ENCODE measurements around the gene MASP1.

Gene MASP1

GRCh38 chr3:187291512-187292132, at the start of gene MASP1:
Gene MASP1, minus strand, starts transcription at chr3:187291737. Its CDS starts 105 bp downstream, at chr3:187291632.
- no peak for DNase-seq

GRCh38 chr3:187340578-187340977, 49.0 kb upstream of the MASP1 start:
- no peak for DNase-seq

- no peak for DNase-seq
These were observed 44.8 kb upstream of the MASP1 start for GRCh38 chr3:187336322-187336721.

- no peak for DNase-seq
These were observed 43.4 kb upstream of the MASP1 start for GRCh38 chr3:187334904-187335303.

- no peak for DNase-seq
These were observed 37.2 kb upstream of the MASP1 start for GRCh38 chr3:187328691-187329090.

- DNase-seq, result no peak
These were observed 36.3 kb upstream of the MASP1 start for GRCh38 chr3:187327845-187328244.

GRCh38 chr3:187325632-187326031, 34.1 kb upstream of the MASP1 start:
- DNase-seq, result no peak

- DNase-seq, result no peak
These were observed 31.6 kb upstream of the MASP1 start for GRCh38 chr3:187323091-187323490.

- DNase-seq, result no peak
These were observed 30.8 kb upstream of the MASP1 start for GRCh38 chr3:187322291-187322690.

GRCh38 chr3:187321766-187322165, 30.2 kb upstream of the MASP1 start:
- no peak for DNase-seq

- peak; percentile 49 for DNase-seq
These were observed 28.3 kb upstream of the MASP1 start for GRCh38 chr3:187319699-187320302.

- DNase-seq, result peak; percentile 10
These were observed 27.5 kb upstream of the MASP1 start for GRCh38 chr3:187318819-187319616.

GRCh38 chr3:187315872-187316271, 24.3 kb upstream of the MASP1 start:
- DNase-seq, result no peak

GRCh38 chr3:187314176-187314575, 22.6 kb upstream of the MASP1 start:
- DNase-seq, result no peak

GRCh38 chr3:187310954-187311470, 19.5 kb upstream of the MASP1 start:
- no peak for DNase-seq

GRCh38 chr3:187310226-187310625, 18.7 kb upstream of the MASP1 start:
- DNase-seq, result no peak

GRCh38 chr3:187305881-187306280, 14.3 kb upstream of the MASP1 start:
- DNase-seq, result no peak

GRCh38 chr3:187299611-187300010, 8.1 kb upstream of the MASP1 start:
- no peak for DNase-seq

- DNase-seq, result no peak
These were observed 5.4 kb upstream of the MASP1 start for GRCh38 chr3:187296911-187297310.

GRCh38 chr3:187296058-187296457, 4.5 kb upstream of the MASP1 start:
- DNase-seq, result no peak

GRCh38 chr3:187295316-187296034, 3.9 kb upstream of the MASP1 start:
- DNase-seq, result no peak

- DNase-seq, result no peak
These were observed 2.2 kb upstream of the MASP1 start for GRCh38 chr3:187293516-187294430.
